DND-41 (cell line): ENCODE results near the gene NELL2.

Experiments
- ATAC-seq: fragments of 200-7000 bp; cut with Tn5 transposase; 3 replicates; pipeline ENCODE4 v1.9.1; 2021; ENCODE audit warnings: low read depth; ENCODE audit not compliant: insufficient read depth
- DNase-seq: peaks from one replicate; pipeline ENCODE4 v3.0.0-alpha.2; 2020
- H2AFZ ChIP-seq: 2 replicates; pipeline ENCODE4 v1.6.0; 2012; ENCODE audit warnings: low read depth, low read length
- H3K27ac ChIP-seq: 2 replicates; pipeline ENCODE4 v1.5.1; 2012; ENCODE audit warnings: low read length, inconsistent platforms
- H3K27me3 ChIP-seq: fragments of 200-600 bp; sonication (generic); 2 replicates; pipeline ENCODE4 v1.6.0; 2012; ENCODE audit warnings: low read length, mild to moderate bottlenecking, inconsistent platforms; ENCODE audit not compliant: insufficient read depth, poor library complexity
- H3K36me3 ChIP-seq: 2 replicates; pipeline ENCODE4 v1.5.1; 2012; ENCODE audit warnings: low read length, inconsistent platforms; ENCODE audit not compliant: insufficient read depth
- H3K4me1 ChIP-seq: 2 replicates; pipeline ENCODE4 v1.5.1; 2012; ENCODE audit warnings: mild to moderate bottlenecking, low read length; ENCODE audit not compliant: insufficient read depth
- H3K4me2 ChIP-seq: 2 replicates; pipeline ENCODE4 v1.6.0; 2012; ENCODE audit warnings: mild to moderate bottlenecking, moderate library complexity, low read length, inconsistent platforms; ENCODE audit not compliant: insufficient read depth
- H3K4me3 ChIP-seq, 2 experiments: fragments of 200-600 bp in 1 of 2; shearing (Covaris generic) in 1 of 2; 2 replicates each; pipeline ENCODE4 v1.5.1; 2012 to 2016; ENCODE audit warnings: inconsistent platforms in 2 of 2, low read length in 2 of 2, mild to moderate bottlenecking in 2 of 2, low read depth in 1 of 2, moderate library complexity in 1 of 2
- H3K79me2 ChIP-seq: 2 replicates; pipeline ENCODE4 v1.6.0; 2012; ENCODE audit warnings: low read length, inconsistent platforms; ENCODE audit not compliant: insufficient read depth
- H3K9ac ChIP-seq: 2 replicates; pipeline ENCODE4 v1.6.0; 2012; ENCODE audit warnings: low read depth, mild to moderate bottlenecking, inconsistent platforms, low read length, moderate library complexity
- H3K9me3 ChIP-seq: 2 replicates; pipeline ENCODE4 v1.5.1; 2012; ENCODE audit warnings: low read length, moderate library complexity, mild to moderate bottlenecking, inconsistent platforms; ENCODE audit not compliant: insufficient read depth, severe bottlenecking
- H4K20me1 ChIP-seq: 2 replicates; pipeline ENCODE4 v1.6.0; 2012; ENCODE audit warnings: low read length; ENCODE audit not compliant: insufficient read depth
- EZH2 ChIP-seq: IDR thresholded peaks from 3 replicates; pipeline ENCODE4 v1.6.1; 2012; ENCODE audit warnings: borderline replicate concordance, low read depth, mild to moderate bottlenecking, moderate library complexity, low read length, inconsistent platforms; ENCODE audit not compliant: severe bottlenecking
- TF ChIP-seq, protein P1 (sequence below): IDR thresholded peaks from 2 replicates; pipeline ENCODE4 v1.5.1; 2012; ENCODE audit warnings: borderline replicate concordance, low read length, moderate library complexity, mild to moderate bottlenecking; ENCODE audit not compliant: poor library complexity, severe bottlenecking; ENCODE audit errors: extremely low read depth

NELL2 gene

DNA sequence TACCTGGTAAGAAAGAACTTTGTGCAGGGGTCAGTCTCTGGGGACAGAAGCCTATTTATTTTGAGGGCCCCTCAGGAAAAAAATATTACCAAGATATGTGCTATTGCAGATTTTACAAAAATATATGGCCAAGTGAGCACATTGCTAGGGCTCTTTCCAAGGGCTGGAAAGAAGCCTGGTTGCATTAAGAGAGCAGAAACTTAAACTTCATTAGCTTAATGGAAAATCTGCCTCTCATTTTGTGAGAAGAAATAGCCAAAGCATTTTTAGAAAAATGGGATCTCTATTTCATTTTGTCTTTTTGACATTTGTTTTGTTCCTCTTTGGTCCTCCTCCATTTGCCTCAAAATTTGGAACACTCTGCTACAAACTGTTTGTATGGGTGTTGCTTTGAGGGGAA, 283.5 kb downstream of the NELL2 start:
- Histone ChIP-seq H3K9ac (no peak overlapping the region), H3K27ac (no peak overlapping the region), H3K79me2 (no peaks in the 10 kb centered on the region), H3K27me3 (no peaks in the 10 kb centered on the region), H2AFZ (no peak overlapping the region), H3K4me3 (no peak overlapping the region), H3K4me1 (no peaks in the 10 kb centered on the region), H3K4me2 (no peak overlapping the region), H4K20me1 (no peaks in the 10 kb centered on the region), H3K9me3 (no peaks in the 10 kb centered on the region), H3K36me3 (no peaks in the 10 kb centered on the region)
- TF ChIP-seq EZH2 = no peak
- TF ChIP-seq, protein P1, sequence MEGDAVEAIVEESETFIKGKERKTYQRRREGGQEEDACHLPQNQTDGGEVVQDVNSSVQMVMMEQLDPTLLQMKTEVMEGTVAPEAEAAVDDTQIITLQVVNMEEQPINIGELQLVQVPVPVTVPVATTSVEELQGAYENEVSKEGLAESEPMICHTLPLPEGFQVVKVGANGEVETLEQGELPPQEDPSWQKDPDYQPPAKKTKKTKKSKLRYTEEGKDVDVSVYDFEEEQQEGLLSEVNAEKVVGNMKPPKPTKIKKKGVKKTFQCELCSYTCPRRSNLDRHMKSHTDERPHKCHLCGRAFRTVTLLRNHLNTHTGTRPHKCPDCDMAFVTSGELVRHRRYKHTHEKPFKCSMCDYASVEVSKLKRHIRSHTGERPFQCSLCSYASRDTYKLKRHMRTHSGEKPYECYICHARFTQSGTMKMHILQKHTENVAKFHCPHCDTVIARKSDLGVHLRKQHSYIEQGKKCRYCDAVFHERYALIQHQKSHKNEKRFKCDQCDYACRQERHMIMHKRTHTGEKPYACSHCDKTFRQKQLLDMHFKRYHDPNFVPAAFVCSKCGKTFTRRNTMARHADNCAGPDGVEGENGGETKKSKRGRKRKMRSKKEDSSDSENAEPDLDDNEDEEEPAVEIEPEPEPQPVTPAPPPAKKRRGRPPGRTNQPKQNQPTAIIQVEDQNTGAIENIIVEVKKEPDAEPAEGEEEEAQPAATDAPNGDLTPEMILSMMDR = no peak
- DNase-seq = no peak
- no peak for ATAC-seq

DNA sequence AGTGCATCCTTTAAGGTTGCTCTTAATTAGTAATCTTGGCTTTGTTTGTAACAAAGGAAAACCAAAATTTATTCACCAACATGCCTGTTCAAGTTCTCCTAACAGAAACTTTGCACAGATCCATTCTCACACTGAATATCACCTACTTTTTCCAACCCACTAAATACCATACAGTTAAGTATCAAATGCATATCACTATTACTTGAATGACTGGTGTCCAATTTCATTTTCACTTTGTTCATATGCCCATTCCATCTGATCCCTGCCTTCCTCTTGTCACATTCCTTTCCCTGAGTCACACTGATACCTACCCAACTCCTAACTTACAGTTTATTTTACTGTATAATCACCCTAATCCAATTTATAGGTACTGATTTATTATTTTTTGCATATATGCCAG, 286.4 kb downstream of the NELL2 start:
- H2AFZ ChIP-seq = no peak overlapping the region
- no peaks in the 10 kb centered on the region for H3K36me3 ChIP-seq
- TF ChIP-seq, protein P1 = no peak
- TF ChIP-seq EZH2 = no peak
- no peaks in the 10 kb centered on the region for H3K27me3 ChIP-seq
- no peaks in the 10 kb centered on the region for H3K9me3 ChIP-seq
- no peak overlapping the region for H3K9ac ChIP-seq
- DNase-seq = no peak
- no peak for ATAC-seq
- H3K4me2 ChIP-seq = no peak overlapping the region
- H3K4me1 ChIP-seq = no peaks in the 10 kb centered on the region
- H4K20me1 ChIP-seq = no peaks in the 10 kb centered on the region
- H3K79me2 ChIP-seq = no peaks in the 10 kb centered on the region
- H3K27ac ChIP-seq = no peak overlapping the region
- H3K4me3 ChIP-seq = no peak overlapping the region

DNA sequence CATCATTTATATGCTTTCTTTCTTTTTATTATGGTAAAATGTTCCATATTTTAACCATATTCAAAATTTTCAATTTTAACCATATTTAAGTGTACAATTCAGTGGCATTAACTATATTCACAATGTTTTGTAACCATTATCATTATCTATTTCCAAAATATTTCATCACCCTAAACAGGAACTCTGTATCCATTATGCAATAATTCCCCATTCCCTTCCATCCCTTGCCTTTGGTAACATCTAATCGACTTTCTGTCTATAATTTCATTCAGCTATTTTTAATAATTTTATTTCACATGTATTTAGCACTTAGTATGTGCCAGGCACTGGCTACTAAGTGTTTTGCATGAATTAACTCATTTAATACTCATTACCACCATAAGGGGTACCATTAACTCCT, 287.5 kb downstream of the NELL2 start:
- no peak overlapping the region for H3K9ac ChIP-seq
- no peaks in the 10 kb centered on the region for H3K9me3 ChIP-seq
- H2AFZ ChIP-seq = no peak overlapping the region
- H3K36me3 ChIP-seq = no peaks in the 10 kb centered on the region
- DNase-seq = no peak
- H3K27ac ChIP-seq = no peak overlapping the region
- no peaks in the 10 kb centered on the region for H3K79me2 ChIP-seq
- no peak for TF ChIP-seq EZH2
- TF ChIP-seq, protein P1 = no peak
- no peak overlapping the region for H3K4me2 ChIP-seq
- H3K4me1 ChIP-seq = no peaks in the 10 kb centered on the region
- no peak overlapping the region for H3K4me3 ChIP-seq
- no peaks in the 10 kb centered on the region for H4K20me1 ChIP-seq
- H3K27me3 ChIP-seq = no peaks in the 10 kb centered on the region
- no peak for ATAC-seq

DNA sequence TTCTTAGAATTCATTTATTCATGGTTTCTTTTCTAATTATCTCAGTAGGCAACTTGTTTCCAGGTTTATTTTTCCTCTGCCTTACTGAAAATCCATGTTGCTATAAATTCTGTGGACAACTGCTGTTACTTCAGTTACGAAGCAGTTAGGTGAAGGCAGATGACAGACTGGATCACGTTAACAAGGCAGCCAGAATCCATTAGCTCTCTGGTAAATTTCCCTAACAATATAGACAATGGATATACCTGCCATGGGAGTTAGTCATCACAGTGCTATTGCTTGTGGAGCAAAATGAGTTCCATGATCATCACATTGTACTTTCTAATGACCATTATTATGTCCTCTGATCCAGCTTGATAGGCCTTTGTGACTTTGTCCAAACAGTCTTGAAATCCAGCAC, 291.5 kb downstream of the NELL2 start:
- Histone ChIP-seq H3K4me1 (no peaks in the 10 kb centered on the region), H3K9me3 (no peaks in the 10 kb centered on the region), H3K79me2 (no peaks in the 10 kb centered on the region), H3K27me3 (no peaks in the 10 kb centered on the region), H2AFZ (no peak overlapping the region), H4K20me1 (no peaks in the 10 kb centered on the region), H3K4me2 (no peak overlapping the region), H3K36me3 (no peaks in the 10 kb centered on the region), H3K4me3 (no peak overlapping the region), H3K27ac (no peak overlapping the region), H3K9ac (no peak overlapping the region)
- ATAC-seq (no peak), DNase-seq (no peak)
- TF ChIP-seq, protein P1 = no peak
- TF ChIP-seq EZH2 = no peak
